Testis (tissue), 2 donors: ENCODE results near the gene DST.

Source experiments
- CTCF ChIP-seq, 3 experiments: fragments of 450-650 bp in 2 of 3; fragments of 200-600 bp in 1 of 3; sonication (generic) in 1 of 3; IDR thresholded peaks; one replicate each; pipeline ENCODE4 v1.5.1; 2016 to 2019; ENCODE audit warnings: antibody characterized with exemption in 3 of 3, mild to moderate bottlenecking in 2 of 3, moderate library complexity in 1 of 3
- POLR2A ChIP-seq: fragments of 450-650 bp; IDR thresholded peaks from one replicate; pipeline ENCODE4 v1.6.1; 2017; ENCODE audit warnings: antibody characterized with exemption, mild to moderate bottlenecking, moderate library complexity

- no peak for TF ChIP-seq CTCF (IDR thresholded peaks at IDR 0.05)
- no peak for TF ChIP-seq POLR2A
These were observed 107.1 kb downstream of the DST start for GRCh38 chr6:56535626-56536025.
